H1 (cell line): ENCODE results near the gene STXBP6. TPM values are rescaled to one million over a fixed set of nuclear protein-coding genes. Genes with fewer than 3 reads are reported as not detected.

Experiments used
- CTCF ChIA-PET: fragments of 300-600 bp; sonication (Branson Sonifier 250); formaldehyde crosslinking; loops from one replicate; lab custom pipeline; 2021; ENCODE audit not compliant: partially characterized antibody; lab: Charles Lee
- POLR2A ChIA-PET: fragments of 300-600 bp; sonication (Branson Sonifier 250); formaldehyde crosslinking; loops from one replicate; lab custom pipeline; 2021; ENCODE audit warnings: inconsistent platforms; ENCODE audit not compliant: partially characterized antibody; lab: Charles Lee
- DNase-seq, 2 experiments: peaks; one replicate each; pipeline versions ENCODE4 v3.0.0 to v3.0.0-alpha.2; 2010 to 2022; ENCODE audit warnings: low spot score in 2 of 2, low read depth in 1 of 2, mixed read lengths in 1 of 2
- FAIRE-seq: peaks from 2 replicates; lab custom pipeline; 2011; peaks lifted over from hg19 to GRCh38; lab: Jason Lieb, UNC
- H2AFZ ChIP-seq: 2 replicates; pipeline ENCODE4 v1.8.1; 2012; ENCODE audit warnings: low read length, inconsistent platforms
- H2AK5ac ChIP-seq: 2 replicates; pipeline ENCODE4 v1.6.1; 2013; ENCODE audit warnings: low read depth, low read length
- H2BK120ac ChIP-seq: replicated peaks from 2 replicates; pipeline ENCODE3; 2013; ENCODE audit warnings: low read depth, low read length, inconsistent platforms
- H2BK12ac ChIP-seq: 2 replicates; pipeline ENCODE4 v1.6.1; 2013; ENCODE audit warnings: low read depth, low read length
- H2BK15ac ChIP-seq: 2 replicates; pipeline ENCODE4 v1.6.1; 2013; ENCODE audit warnings: low read length
- H2BK20ac ChIP-seq: 2 replicates; pipeline ENCODE4 v1.6.1; 2013; ENCODE audit warnings: low read length
- H2BK5ac ChIP-seq: 2 replicates; pipeline ENCODE4 v1.6.1; 2013; ENCODE audit warnings: low read depth, low read length
- H3K14ac ChIP-seq: 2 replicates; pipeline ENCODE4 v1.6.1; 2013; ENCODE audit warnings: inconsistent platforms; ENCODE audit not compliant: insufficient read length
- H3K18ac ChIP-seq: 2 replicates; pipeline ENCODE4 v1.6.1; 2013; ENCODE audit warnings: low read length; ENCODE audit errors: extremely low read depth
- H3K23ac ChIP-seq: 2 replicates; pipeline ENCODE4 v1.6.1; 2013; ENCODE audit warnings: inconsistent platforms; ENCODE audit not compliant: insufficient read length
- H3K23me2 ChIP-seq: 2 replicates; pipeline ENCODE4 v1.6.1; 2013; ENCODE audit warnings: low read depth, low read length
- H3K27ac ChIP-seq: 2 replicates; pipeline ENCODE4 v1.6.1; 2011; ENCODE audit warnings: low read depth, low read length, inconsistent platforms
- H3K27me3 ChIP-seq, 4 experiments: replicated peaks in 1 of 4; 1 replicate in 1 of 4; 2 replicates in 3 of 4; pipeline versions ENCODE4 v1.6.1 to v1.8.1; 2011 to 2013; ENCODE audit warnings: low read length in 3 of 4, mild to moderate bottlenecking in 3 of 4, inconsistent platforms in 2 of 4, mixed read lengths in 2 of 4, moderate library complexity in 1 of 4; ENCODE audit not compliant: control insufficient read depth in 3 of 4, insufficient read depth in 3 of 4; ENCODE audit errors: extremely low read depth in 1 of 4
- H3K36me3 ChIP-seq, 4 experiments: 2 replicates each; pipeline versions ENCODE4 v1.6.1 to v1.8.1; 2011 to 2013; ENCODE audit warnings: mild to moderate bottlenecking in 4 of 4, low read length in 3 of 4, moderate library complexity in 2 of 4, control low read depth in 1 of 4, inconsistent platforms in 1 of 4; ENCODE audit not compliant: insufficient read depth in 4 of 4, control insufficient read depth in 2 of 4
- H3K4ac ChIP-seq: replicated peaks from 2 replicates; pipeline ENCODE3; 2013; ENCODE audit warnings: low read length, low read depth, mixed read lengths, inconsistent platforms; ENCODE audit not compliant: insufficient read length
- H3K4me1 ChIP-seq, 4 experiments: replicated peaks in 1 of 4; 1 replicate in 1 of 4; 2 replicates in 3 of 4; pipeline versions ENCODE4 v1.6.1 to v1.8.1; 2011 to 2013; ENCODE audit warnings: low read length in 3 of 4, inconsistent platforms in 2 of 4, mixed read lengths in 1 of 4; ENCODE audit not compliant: insufficient read depth in 4 of 4, control insufficient read depth in 3 of 4
- H3K4me2 ChIP-seq, 2 experiments: 2 replicates each; pipeline versions ENCODE4 v1.6.1 to v1.8.1; 2011 to 2013; ENCODE audit warnings: low read depth in 2 of 2, low read length in 2 of 2, control low read depth in 1 of 2, inconsistent platforms in 1 of 2, mild to moderate bottlenecking in 1 of 2; ENCODE audit not compliant: insufficient read depth in 1 of 2
- H3K4me3 ChIP-seq, 4 experiments: fragments of 200-600, 300-600 bp in 1 of 4; sonication (generic), shearing (Covaris generic), sonication (Bioruptor Twin) in 1 of 4; 2 replicates each; pipeline versions ENCODE4 v1.5.1 to v1.8.1; 2011 to 2016; ENCODE audit warnings: low read length in 4 of 4, low read depth in 3 of 4, control low read depth in 2 of 4, inconsistent platforms in 2 of 4, mild to moderate bottlenecking in 2 of 4, mixed read lengths in 1 of 4, moderate library complexity in 1 of 4; ENCODE audit not compliant: insufficient read depth in 2 of 4; ENCODE audit errors: extremely low read depth in 1 of 4
- H3K56ac ChIP-seq: replicated peaks from 2 replicates; pipeline ENCODE3; 2013; ENCODE audit warnings: low read depth, mild to moderate bottlenecking, mixed read lengths, low read length, inconsistent platforms; ENCODE audit not compliant: insufficient read length
- H3K79me1 ChIP-seq: 2 replicates; pipeline ENCODE4 v1.6.1; 2013; ENCODE audit warnings: low read depth, low read length, control low read depth
- H3K79me2 ChIP-seq, 2 experiments: 2 replicates each; pipeline versions ENCODE4 v1.6.1 to v1.8.1; 2012 to 2013; ENCODE audit warnings: low read length in 2 of 2, mild to moderate bottlenecking in 2 of 2, inconsistent platforms in 1 of 2; ENCODE audit not compliant: insufficient read depth in 2 of 2, control insufficient read depth in 1 of 2
- H3K9ac ChIP-seq, 4 experiments: replicated peaks in 1 of 4; 1 replicate in 1 of 4; 2 replicates in 3 of 4; pipeline versions ENCODE4 v1.6.1 to v1.8.1; 2011 to 2013; ENCODE audit warnings: low read depth in 3 of 4, low read length in 3 of 4, control low read depth in 2 of 4, mild to moderate bottlenecking in 2 of 4, moderate library complexity in 2 of 4, inconsistent platforms in 1 of 4; ENCODE audit errors: extremely low read depth in 1 of 4
- H3K9me3 ChIP-seq, 2 experiments: 2 replicates each; pipeline versions ENCODE4 v1.6.1 to v1.8.1; 2012 to 2013; ENCODE audit warnings: mild to moderate bottlenecking in 2 of 2, moderate library complexity in 2 of 2, control low read depth in 1 of 2, inconsistent platforms in 1 of 2, low read depth in 1 of 2, low read length in 1 of 2, mixed read lengths in 1 of 2; ENCODE audit not compliant: insufficient read depth in 2 of 2
- H4K20me1 ChIP-seq, 2 experiments: replicated peaks in 1 of 2; 2 replicates each; pipeline versions ENCODE3 to v1.8.1; 2011 to 2013; ENCODE audit warnings: inconsistent platforms in 2 of 2, low read length in 2 of 2, mild to moderate bottlenecking in 1 of 2; ENCODE audit not compliant: insufficient read depth in 2 of 2, control insufficient read depth in 1 of 2
- H4K5ac ChIP-seq: 2 replicates; pipeline ENCODE4 v1.6.1; 2013; ENCODE audit warnings: low read length, low read depth, mixed read lengths, inconsistent platforms; ENCODE audit not compliant: insufficient read length
- H4K8ac ChIP-seq: 2 replicates; pipeline ENCODE4 v1.8.0; 2013; ENCODE audit warnings: mild to moderate bottlenecking, moderate library complexity, low read length, inconsistent platforms; ENCODE audit not compliant: insufficient read depth; ENCODE audit errors: extremely low read depth
- H4K91ac ChIP-seq: replicated peaks from 2 replicates; pipeline ENCODE3; 2013; ENCODE audit warnings: low read length, mixed read lengths, inconsistent platforms; ENCODE audit not compliant: insufficient read length
- ATF2 ChIP-seq: IDR thresholded peaks from 2 replicates; pipeline ENCODE4 v1.6.1; 2012; ENCODE audit warnings: low read length, inconsistent platforms
- ATF3 ChIP-seq: IDR thresholded peaks from 2 replicates; pipeline ENCODE4 v1.6.1; 2011; ENCODE audit warnings: low read depth, mild to moderate bottlenecking, low read length; ENCODE audit not compliant: insufficient read depth
- BACH1 ChIP-seq: IDR thresholded peaks from 2 replicates; pipeline ENCODE4 v1.6.1; 2012; ENCODE audit warnings: low read length, improper control_type of control experiment
- BRCA1 ChIP-seq: IDR thresholded peaks from 2 replicates; pipeline ENCODE4 v1.6.1; 2012; ENCODE audit warnings: low read depth, low read length, improper control_type of control experiment
- CHD1 ChIP-seq: IDR thresholded peaks from 2 replicates; pipeline ENCODE4 v1.6.1; 2012; ENCODE audit warnings: low read depth, low read length, improper control_type of control experiment
- HDAC2 ChIP-seq, 2 experiments: fragments of 300-600 bp in 1 of 2; sonication (generic) in 1 of 2; IDR thresholded peaks; 2 replicates each; pipeline ENCODE4 v1.6.1; 2011 to 2012; ENCODE audit warnings: low read depth in 2 of 2, low read length in 2 of 2, mild to moderate bottlenecking in 2 of 2, moderate library complexity in 2 of 2, borderline replicate concordance in 1 of 2, inconsistent platforms in 1 of 2
- HDAC6 ChIP-seq: IDR thresholded peaks from one replicate; pipeline ENCODE4 v1.7.1; 2012; ENCODE audit warnings: low read depth, mild to moderate bottlenecking, inconsistent platforms, low read length, moderate library complexity
- POLR2AphosphoS5 ChIP-seq: IDR thresholded peaks from 2 replicates; pipeline ENCODE4 v1.6.1; 2011; ENCODE audit warnings: low read depth, low read length
- RAD21 ChIP-seq, 2 experiments: IDR thresholded peaks in 1 of 2; conservative IDR thresholded peaks in 1 of 2; 2 replicates each; pipeline ENCODE4 v1.6.1; 2011; ENCODE audit warnings: low read depth in 2 of 2, low read length in 2 of 2, improper control_type of control experiment in 1 of 2, inconsistent platforms in 1 of 2, mild to moderate bottlenecking in 1 of 2, moderate library complexity in 1 of 2
- SIRT6 ChIP-seq: IDR thresholded peaks from one replicate; pipeline ENCODE4 v1.7.1; 2012; ENCODE audit warnings: low read length, inconsistent platforms
- TAF1 ChIP-seq: IDR thresholded peaks from 2 replicates; pipeline ENCODE4 v1.6.1; 2011; ENCODE audit warnings: mild to moderate bottlenecking, low read depth, low read length
- TBP ChIP-seq: IDR thresholded peaks from 2 replicates; pipeline ENCODE4 v1.6.1; 2011; ENCODE audit warnings: low read depth, low read length, improper control_type of control experiment
- YY1 ChIP-seq: IDR thresholded peaks from 2 replicates; pipeline ENCODE4 v1.6.1; 2011; ENCODE audit warnings: low read depth, mild to moderate bottlenecking, low read length
- WGBS, 2 experiments: shearing (Covaris generic) in 1 of 2; methylation state at CpG; one replicate each; pipeline versions ENCODE4 v1.1.6 to v1.1.7; 2013 to 2015; ENCODE audit warnings: low lambda C conversion rate in 2 of 2, mixed read lengths in 2 of 2, inconsistent platforms in 1 of 2, low coverage in 1 of 2, missing lambda C conversion rate in 1 of 2; ENCODE audit not compliant: insufficient replicate concordance in 2 of 2, insufficient coverage in 1 of 2, insufficient read length in 1 of 2; ENCODE audit errors: extremely low coverage in 1 of 2, missing lambda C conversion rate in 1 of 2; 5-methylcytosine and 5-hydroxymethylcytosine counted together
- polyA plus RNA-seq, 7 experiments: library from polyadenylated mRNA; depleted of rRNA in 3 of 7; stranded (reverse) in 5 of 7; unstranded in 2 of 7; fragments of >200 nt in 5 of 7; fragments of 200-250 nt in 2 of 7; gene quantifications; 1 replicate in 5 of 7; 2 replicates in 1 of 7; 4 replicates in 1 of 7; pipeline versions ENCODE4 v1.2.1 to v1.2.3, GENCODE V29; 2011 to 2013; ENCODE audit warnings: missing spikeins in 2 of 7, mixed read lengths in 2 of 7
- total RNA-seq: library from RNA; stranded (reverse); fragmentation: NEBNext Ultra II Directional; extraction: Animal tissue kit (Norgen Biotek cat#: 25700); gene quantifications from 2 replicates; pipeline ENCODE4 v1.2.1, GENCODE V29; 2021

STXBP6 gene
- total and polyA plus RNA-seq, 2 of the 8 experiments (the other 6 are each of a cell fraction or from before 2014, with no cell fraction given): 9.4 to 18.1 TPM

GRCh38 chr14:24904533-24904932 is 145.4 kb downstream of the STXBP6 start:
- H2BK5ac ChIP-seq: no peak overlapping the region
- H4K20me1 ChIP-seq: no peaks in the 10 kb centered on the region
- H3K9ac ChIP-seq: no peak overlapping the region
- H4K91ac ChIP-seq: no peak overlapping the region
- no peak overlapping the region for H2AK5ac ChIP-seq
- H4K5ac ChIP-seq: no peak overlapping the region
- H3K23me2 ChIP-seq: no peaks in the 10 kb centered on the region
- ChIA-PET CTCF (no interaction called here), POLR2A (no interaction called here)
- WGBS, 2 experiments: 98% methylated on average over 2 of the region's 2 CpGs; no CpG with 5 or more reads in 1 of the 2 experiments
- H3K9me3 ChIP-seq: no peaks in the 10 kb centered on the region
- no peak overlapping the region for H3K4me3 ChIP-seq
- H3K23ac ChIP-seq: no peak overlapping the region
- H2BK20ac ChIP-seq: no peak overlapping the region
- no peak overlapping the region for H2BK12ac ChIP-seq
- no peaks in the 10 kb centered on the region for H3K36me3 ChIP-seq
- FAIRE-seq (no peak), DNase-seq (no peak)
- no peak overlapping the region for H3K56ac ChIP-seq
- H3K14ac ChIP-seq: no peak overlapping the region
- no peak overlapping the region for H2BK120ac ChIP-seq
- no peaks in the 10 kb centered on the region for H3K79me1 ChIP-seq
- no peak overlapping the region for H2AFZ ChIP-seq
- H3K4me2 ChIP-seq: no peak overlapping the region
- no peak overlapping the region for H3K18ac ChIP-seq
- no peaks in the 10 kb centered on the region for H3K4me1 ChIP-seq
- no peak overlapping the region for H3K4ac ChIP-seq
- H4K8ac ChIP-seq: no peak overlapping the region
- no peaks in the 10 kb centered on the region for H3K79me2 ChIP-seq
- H2BK15ac ChIP-seq: no peak overlapping the region
- no peaks in the 10 kb centered on the region for H3K27me3 ChIP-seq
- H3K27ac ChIP-seq: no peak overlapping the region
- no peak for TF ChIP-seq CHD1
- TF ChIP-seq RAD21 (IDR thresholded peaks at IDR 0.05 in 1 of 2, conservative IDR thresholded peaks at IDR 0.05 in 1 of 2; ENCODE audit: low read depth in 2 of 2, low read length in 2 of 2): no peak
- no peak for TF ChIP-seq YY1
- TF ChIP-seq BRCA1: no peak
- no peak for TF ChIP-seq BACH1
- TF ChIP-seq ATF3: no peak
- TF ChIP-seq HDAC6: no peak
- no peak for TF ChIP-seq TBP
- no peak for TF ChIP-seq TAF1
- no peak for TF ChIP-seq ATF2
- no peak for TF ChIP-seq SIRT6
- TF ChIP-seq POLR2AphosphoS5: no peak
- no peak for TF ChIP-seq HDAC2 (IDR thresholded peaks at IDR 0.05; ENCODE audit: borderline replicate concordance in 1 of 2, low read depth in 2 of 2, low read length in 2 of 2)
